K562 (cell line): ENCODE measurements around the gene ZNF141.

ENCODE experiments used
- DPF2 ChIP-seq: fragments of 450-650 bp; IDR thresholded peaks from 2 replicates; pipeline ENCODE4 v1.6.1; 2016
- KLF10 ChIP-seq: fragments of 250-450 bp; sonication (Bioruptor Pico); IDR thresholded peaks from 2 replicates; pipeline ENCODE4 v1.6.1; 2021; ENCODE audit warnings: matching md5 sums
- NR3C1 ChIP-seq: sonication (generic); formaldehyde crosslinking; IDR thresholded peaks from 2 replicates; pipeline ENCODE4 v1.8.1; 2022; ENCODE audit warnings: missing genetic modification reagents
- SMAD2 ChIP-seq: fragments of 150-350 bp; IDR thresholded peaks from 2 replicates; pipeline ENCODE4 v1.6.1; 2014; ENCODE audit warnings: low read depth, mild to moderate bottlenecking, low read length
- TAF1 ChIP-seq: IDR thresholded peaks from 2 replicates; pipeline ENCODE4 v1.6.1; 2011; ENCODE audit warnings: mild to moderate bottlenecking, low read length, moderate library complexity; ENCODE audit not compliant: insufficient read depth, control insufficient read depth, severe bottlenecking; ENCODE audit errors: extremely low read depth
- YY1 ChIP-seq, 3 experiments: IDR thresholded peaks; 2 replicates each; pipeline ENCODE4 v1.6.1; 2011; ENCODE audit warnings: low read length in 2 of 3, mild to moderate bottlenecking in 2 of 3, moderate library complexity in 2 of 3, borderline replicate concordance in 1 of 3, control low read depth in 1 of 3, low read depth in 1 of 3; ENCODE audit not compliant: insufficient read depth in 3 of 3, insufficient replicate concordance in 2 of 3, control insufficient read depth in 1 of 3, insufficient read length in 1 of 3; ENCODE audit errors: extremely low read depth in 1 of 3
- ZNF121 ChIP-seq: sonication (generic); formaldehyde crosslinking; conservative IDR thresholded peaks from 2 replicates; pipeline ENCODE4 v1.8.0; 2022; ENCODE audit warnings: missing genetic modification reagents
- TF ChIP-seq, protein P1 (sequence below), 2 experiments: IDR thresholded peaks; 2 replicates each; pipeline ENCODE4 v1.6.1; 2012; ENCODE audit warnings: improper control_type of control experiment in 2 of 2, low read depth in 2 of 2, low read length in 2 of 2, borderline replicate concordance in 1 of 2
- TF ChIP-seq, protein P2 (sequence below), 2 experiments: fragments of 450-650 bp in 1 of 2; sonication (generic) in 1 of 2; formaldehyde crosslinking in 1 of 2; IDR thresholded peaks in 1 of 2; conservative IDR thresholded peaks in 1 of 2; 2 replicates each; pipeline versions ENCODE4 v1.6.1 to v1.8.1; 2016 to 2023; ENCODE audit warnings: mild to moderate bottlenecking in 2 of 2, moderate library complexity in 2 of 2, inconsistent platforms in 1 of 2, missing genetic modification reagents in 1 of 2
- TF ChIP-seq, protein P3 (sequence below): sonication (generic); formaldehyde crosslinking; IDR thresholded peaks from 2 replicates; pipeline ENCODE4 v1.9.0; 2022; ENCODE audit warnings: mild to moderate bottlenecking, missing genetic modification reagents
- TF ChIP-seq, protein P4 (sequence below): sonication (generic); formaldehyde crosslinking; IDR thresholded peaks from 2 replicates; pipeline ENCODE4 v1.8.0; 2022; ENCODE audit warnings: mild to moderate bottlenecking, missing genetic modification reagents

DNA sequence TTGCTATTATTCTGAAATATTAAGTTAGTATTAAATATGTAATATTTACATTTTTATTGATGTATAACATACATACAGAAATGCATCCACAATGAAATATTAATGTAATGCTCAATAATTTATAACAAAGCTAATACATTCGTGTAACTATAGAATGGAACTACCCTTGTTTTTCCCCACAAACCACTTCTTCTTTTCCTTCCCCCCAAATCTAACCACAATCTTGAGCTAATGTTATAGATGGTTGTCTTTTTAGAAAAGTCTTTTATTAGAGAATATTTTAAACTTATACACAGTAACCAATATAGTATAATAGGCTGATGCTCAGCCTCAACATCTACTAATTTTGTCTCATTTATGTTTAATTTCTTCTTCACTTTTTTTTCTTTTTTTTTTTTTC lies 27.8 kb upstream of the ZNF141 start:
- TF ChIP-seq, protein P1, sequence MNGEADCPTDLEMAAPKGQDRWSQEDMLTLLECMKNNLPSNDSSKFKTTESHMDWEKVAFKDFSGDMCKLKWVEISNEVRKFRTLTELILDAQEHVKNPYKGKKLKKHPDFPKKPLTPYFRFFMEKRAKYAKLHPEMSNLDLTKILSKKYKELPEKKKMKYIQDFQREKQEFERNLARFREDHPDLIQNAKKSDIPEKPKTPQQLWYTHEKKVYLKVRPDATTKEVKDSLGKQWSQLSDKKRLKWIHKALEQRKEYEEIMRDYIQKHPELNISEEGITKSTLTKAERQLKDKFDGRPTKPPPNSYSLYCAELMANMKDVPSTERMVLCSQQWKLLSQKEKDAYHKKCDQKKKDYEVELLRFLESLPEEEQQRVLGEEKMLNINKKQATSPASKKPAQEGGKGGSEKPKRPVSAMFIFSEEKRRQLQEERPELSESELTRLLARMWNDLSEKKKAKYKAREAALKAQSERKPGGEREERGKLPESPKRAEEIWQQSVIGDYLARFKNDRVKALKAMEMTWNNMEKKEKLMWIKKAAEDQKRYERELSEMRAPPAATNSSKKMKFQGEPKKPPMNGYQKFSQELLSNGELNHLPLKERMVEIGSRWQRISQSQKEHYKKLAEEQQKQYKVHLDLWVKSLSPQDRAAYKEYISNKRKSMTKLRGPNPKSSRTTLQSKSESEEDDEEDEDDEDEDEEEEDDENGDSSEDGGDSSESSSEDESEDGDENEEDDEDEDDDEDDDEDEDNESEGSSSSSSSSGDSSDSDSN (IDR thresholded peaks at IDR 0.05; ENCODE audit: borderline replicate concordance in 1 of 2, low read depth in 2 of 2, low read length in 2 of 2), result no peak
- TF ChIP-seq SMAD2, result no peak
- TF ChIP-seq TAF1, result no peak
- TF ChIP-seq, protein P2, sequence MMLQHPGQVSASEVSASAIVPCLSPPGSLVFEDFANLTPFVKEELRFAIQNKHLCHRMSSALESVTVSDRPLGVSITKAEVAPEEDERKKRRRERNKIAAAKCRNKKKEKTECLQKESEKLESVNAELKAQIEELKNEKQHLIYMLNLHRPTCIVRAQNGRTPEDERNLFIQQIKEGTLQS (IDR thresholded peaks at IDR 0.05), result no peak
- TF ChIP-seq, protein P2 (CRISPR knock-in tag; conservative IDR thresholded peaks at IDR 0.05), result no peak
- TF ChIP-seq ZNF121 (CRISPR knock-in tag), result no peak
- no peak for TF ChIP-seq KLF10
- TF ChIP-seq, protein P3, sequence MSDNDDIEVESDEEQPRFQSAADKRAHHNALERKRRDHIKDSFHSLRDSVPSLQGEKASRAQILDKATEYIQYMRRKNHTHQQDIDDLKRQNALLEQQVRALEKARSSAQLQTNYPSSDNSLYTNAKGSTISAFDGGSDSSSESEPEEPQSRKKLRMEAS, result no peak
- TF ChIP-seq YY1 (IDR thresholded peaks at IDR 0.05; ENCODE audit: borderline replicate concordance in 1 of 3, control insufficient read depth in 1 of 3, extremely low read depth in 1 of 3, insufficient read depth in 3 of 3, insufficient read length in 1 of 3, insufficient replicate concordance in 2 of 3, low read depth in 1 of 3, low read length in 2 of 3), result no peak
- TF ChIP-seq, protein P4, sequence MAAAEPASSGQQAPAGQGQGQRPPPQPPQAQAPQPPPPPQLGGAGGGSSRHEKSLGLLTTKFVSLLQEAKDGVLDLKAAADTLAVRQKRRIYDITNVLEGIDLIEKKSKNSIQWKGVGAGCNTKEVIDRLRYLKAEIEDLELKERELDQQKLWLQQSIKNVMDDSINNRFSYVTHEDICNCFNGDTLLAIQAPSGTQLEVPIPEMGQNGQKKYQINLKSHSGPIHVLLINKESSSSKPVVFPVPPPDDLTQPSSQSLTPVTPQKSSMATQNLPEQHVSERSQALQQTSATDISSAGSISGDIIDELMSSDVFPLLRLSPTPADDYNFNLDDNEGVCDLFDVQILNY, result no peak
- TF ChIP-seq DPF2, result no peak
- no peak for TF ChIP-seq NR3C1 (CRISPR knock-in tag)
